GM10248 (cell line): ENCODE results near the gene SYNE1.

ENCODE experiments used
- CTCF ChIA-PET: fragments of 300-600 bp; sonication (Branson Sonifier 250); formaldehyde crosslinking; extraction: SDS; loops from one replicate; lab custom pipeline; 2021; ENCODE audit warnings: antibody characterized with exemption; lab: Yijun Ruan, JAX
- POLR2A ChIA-PET: fragments of 350-650 bp; sonication (Branson Sonifier 250); formaldehyde crosslinking; extraction: SDS; loops from one replicate; lab custom pipeline; 2020; ENCODE audit warnings: antibody characterized with exemption; lab: Yijun Ruan, JAX
- DNase-seq: peaks from one replicate; pipeline ENCODE4 v3.0.0; 2012; ENCODE audit errors: extremely low spot score
- TF ChIP-seq, protein P1 (sequence below): IDR thresholded peaks from 2 replicates; pipeline ENCODE4 v1.5.1; 2012; ENCODE audit warnings: mild to moderate bottlenecking, low read depth; ENCODE audit errors: extremely low read depth, missing control alignments, control extremely low read depth

SYNE1 gene

DNA sequence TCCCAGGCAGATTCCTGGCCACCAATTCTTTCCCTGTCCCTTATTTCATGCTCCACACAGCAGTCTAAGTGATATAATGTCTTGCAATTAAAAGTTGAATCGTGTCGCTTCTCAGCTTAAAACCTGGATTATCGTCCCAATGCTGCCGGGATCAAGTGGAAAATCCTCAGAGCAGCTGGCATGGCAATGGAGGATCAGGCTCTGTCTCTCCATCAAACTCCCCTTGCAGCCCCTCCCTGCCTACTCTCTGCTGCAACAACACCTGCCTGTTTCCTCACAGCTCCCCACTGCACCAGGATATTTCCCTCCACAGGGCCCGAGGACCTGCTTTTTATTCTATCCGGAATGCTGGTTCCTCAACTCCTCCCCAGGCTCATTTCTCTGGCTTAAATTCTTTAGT lies 277.1 kb downstream of the SYNE1 start:
- no peak for DNase-seq
- TF ChIP-seq, protein P1, sequence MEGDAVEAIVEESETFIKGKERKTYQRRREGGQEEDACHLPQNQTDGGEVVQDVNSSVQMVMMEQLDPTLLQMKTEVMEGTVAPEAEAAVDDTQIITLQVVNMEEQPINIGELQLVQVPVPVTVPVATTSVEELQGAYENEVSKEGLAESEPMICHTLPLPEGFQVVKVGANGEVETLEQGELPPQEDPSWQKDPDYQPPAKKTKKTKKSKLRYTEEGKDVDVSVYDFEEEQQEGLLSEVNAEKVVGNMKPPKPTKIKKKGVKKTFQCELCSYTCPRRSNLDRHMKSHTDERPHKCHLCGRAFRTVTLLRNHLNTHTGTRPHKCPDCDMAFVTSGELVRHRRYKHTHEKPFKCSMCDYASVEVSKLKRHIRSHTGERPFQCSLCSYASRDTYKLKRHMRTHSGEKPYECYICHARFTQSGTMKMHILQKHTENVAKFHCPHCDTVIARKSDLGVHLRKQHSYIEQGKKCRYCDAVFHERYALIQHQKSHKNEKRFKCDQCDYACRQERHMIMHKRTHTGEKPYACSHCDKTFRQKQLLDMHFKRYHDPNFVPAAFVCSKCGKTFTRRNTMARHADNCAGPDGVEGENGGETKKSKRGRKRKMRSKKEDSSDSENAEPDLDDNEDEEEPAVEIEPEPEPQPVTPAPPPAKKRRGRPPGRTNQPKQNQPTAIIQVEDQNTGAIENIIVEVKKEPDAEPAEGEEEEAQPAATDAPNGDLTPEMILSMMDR, result no peak
- ChIA-PET POLR2A (no interaction called here), CTCF (interaction anchor here (2.4 kb wide), 1 partner anchor 21 kb away, joined by 11 read pairs; no protein-coding TSS in a partner anchor)

DNA sequence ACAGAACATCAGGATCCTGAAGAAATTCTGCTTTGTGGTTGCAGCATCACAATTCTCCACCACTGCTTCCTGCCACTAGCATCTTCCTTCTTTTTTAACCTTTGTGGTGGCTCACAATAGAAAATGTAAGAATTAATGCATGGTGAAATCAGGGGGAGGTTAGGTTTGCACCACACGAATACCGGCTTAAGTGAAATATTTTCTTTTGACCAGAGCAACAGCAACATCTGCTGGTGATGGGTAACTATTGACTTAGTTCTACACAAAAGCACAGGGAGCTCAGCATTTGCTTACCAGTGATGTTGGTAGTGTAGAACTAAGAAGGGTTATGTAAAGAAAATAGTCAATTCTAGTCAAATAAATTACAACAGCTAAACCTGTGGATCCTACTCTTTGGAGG lies 280.5 kb downstream of the SYNE1 start:
- POLR2A ChIA-PET, result no interaction called here
- DNase-seq, result peak; percentile 28
- CTCF ChIA-PET, result interaction anchor here (0.6 to 1.9 kb wide), 7 partner anchors 11 to 1342 kb away, joined by 3 to 8 read pairs (median 3); no protein-coding TSS in a partner anchor
- TF ChIP-seq, protein P1, result peak; percentile 56

DNA sequence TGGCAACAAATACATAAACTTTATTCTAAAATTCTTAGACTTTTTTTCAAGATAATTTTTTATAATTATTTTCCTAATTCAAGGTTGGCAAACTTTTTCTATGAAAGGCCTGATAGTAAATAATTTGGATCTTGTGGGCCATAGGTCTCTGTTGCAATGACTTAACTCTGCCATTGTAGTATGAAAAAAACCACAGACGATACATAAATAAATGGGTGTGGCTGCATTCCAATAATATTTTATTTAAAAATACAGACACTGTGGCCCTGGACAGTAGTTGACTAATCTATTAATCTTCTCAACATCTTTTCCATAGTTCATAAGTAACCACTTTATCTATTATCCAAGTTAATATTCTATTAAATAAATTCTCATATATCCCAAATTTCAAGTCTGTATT lies 281.1 kb downstream of the SYNE1 start:
- ChIA-PET POLR2A (no interaction called here), CTCF (no interaction called here)
- DNase-seq, result no peak
- TF ChIP-seq, protein P1, result no peak

DNA sequence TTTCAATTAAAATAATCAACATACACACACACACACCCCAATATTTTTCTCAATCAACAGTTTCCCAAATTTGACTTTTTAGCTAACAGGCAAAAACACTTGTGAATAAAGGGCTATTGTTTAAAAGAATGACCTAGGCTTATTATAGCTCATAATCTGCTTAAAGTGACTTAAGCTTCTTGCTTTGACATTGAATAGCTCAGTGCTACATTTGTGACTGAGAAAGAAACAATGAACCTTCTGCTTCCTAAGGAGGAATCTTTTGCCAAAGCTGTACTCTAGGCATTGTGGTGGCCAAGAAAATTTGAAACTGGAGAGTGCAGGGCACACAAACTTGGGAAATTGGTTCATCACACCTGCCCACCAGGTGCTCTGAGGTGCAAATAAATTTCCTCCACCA lies 282.0 kb downstream of the SYNE1 start:
- CTCF ChIA-PET, result interaction anchor here (3.2 kb wide), 1 partner anchor 17 kb away, joined by 18 read pairs; no protein-coding TSS in a partner anchor
- TF ChIP-seq, protein P1, result no peak
- DNase-seq, result no peak
- POLR2A ChIA-PET, result no interaction called here

DNA sequence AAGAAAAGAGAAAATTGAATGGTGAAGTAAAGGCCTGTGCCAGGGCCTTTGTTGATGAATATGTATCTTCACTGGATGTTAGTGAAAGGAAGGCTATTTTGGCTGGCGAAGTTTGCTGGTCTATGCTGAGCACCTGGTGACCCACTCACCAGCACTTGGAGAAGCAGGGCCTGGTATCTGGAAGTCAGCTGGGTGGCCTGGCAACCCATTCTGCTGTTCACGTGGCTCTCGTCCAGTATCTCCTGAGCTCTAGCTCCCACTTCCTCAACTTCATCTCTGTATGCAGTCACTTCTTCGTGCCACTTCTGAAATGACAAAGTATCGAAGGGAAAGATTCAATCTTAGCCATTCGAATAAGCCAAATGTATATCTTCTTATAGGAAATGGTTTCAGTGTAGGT lies 283.7 kb downstream of the SYNE1 start:
- no peak for DNase-seq
- ChIA-PET CTCF (interaction anchor here (1.4 to 3.2 kb wide), 2 partner anchors 15 to 588 kb away, joined by 3 to 18 read pairs; no protein-coding TSS in a partner anchor), POLR2A (no interaction called here)
- TF ChIP-seq, protein P1, result no peak

DNA sequence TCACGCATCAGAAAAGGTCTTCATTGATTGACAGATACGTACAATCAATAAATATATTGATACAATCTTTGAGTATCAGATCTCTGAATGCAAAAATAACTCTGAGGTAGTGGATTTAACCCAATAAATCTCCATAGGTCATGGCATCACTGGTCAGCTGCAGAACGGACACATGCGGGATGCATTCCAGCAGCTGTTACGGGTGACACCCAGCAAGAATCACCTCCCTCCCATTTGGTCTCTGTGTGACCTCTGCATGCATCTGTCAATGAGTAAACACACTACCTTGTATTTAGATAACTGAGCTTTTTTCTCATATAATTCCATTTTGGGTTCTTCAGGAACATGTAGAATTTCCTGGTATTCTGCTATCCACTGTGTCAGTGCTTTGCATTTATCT lies 285.4 kb downstream of the SYNE1 start:
- ChIA-PET CTCF (interaction anchor here (1.1 to 5.8 kb wide), 2 partner anchors 13 to 47 kb away, joined by 3 to 38 read pairs; no protein-coding TSS in a partner anchor), POLR2A (no interaction called here)
- TF ChIP-seq, protein P1, result no peak
- no peak for DNase-seq

DNA sequence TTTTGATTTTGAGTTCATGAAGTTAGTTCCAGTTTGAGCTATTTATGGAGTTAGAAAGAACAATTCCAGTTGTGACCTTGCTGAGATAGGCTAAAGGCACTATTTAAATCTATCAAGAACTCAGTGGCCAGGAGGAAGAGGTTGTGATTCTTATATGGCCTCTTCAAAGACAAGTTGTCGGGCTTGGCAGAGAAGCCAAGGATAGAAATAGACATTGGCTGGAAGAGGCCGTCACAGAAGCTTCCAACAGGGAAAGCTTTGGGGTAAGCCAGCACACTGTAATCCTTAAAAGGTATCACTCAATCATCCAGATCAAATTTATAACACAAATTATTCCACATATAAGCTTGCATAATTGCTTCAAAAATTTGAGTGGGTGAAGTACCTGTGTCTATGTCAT lies 286.1 kb downstream of the SYNE1 start:
- no peak for DNase-seq
- POLR2A ChIA-PET, result no interaction called here
- CTCF ChIA-PET, result interaction anchor here (1.1 to 5.8 kb wide), 2 partner anchors 13 to 47 kb away, joined by 3 to 38 read pairs; no protein-coding TSS in a partner anchor
- TF ChIP-seq, protein P1, result no peak
